Measurements from ENCODE around the gene SPATA31D1.

The SPATA31D1 gene

GRCh38 chr9:81964218-81965171, 24.1 kb upstream of the SPATA31D1 start:
- no peak overlapping the region for H2AFZ ChIP-seq (ENCODE audit: low read depth)
- H3K4me1 ChIP-seq (ENCODE audit: low read depth, poor library complexity, severe bottlenecking), result no peaks in the 10 kb centered on the region
- TF ChIP-seq CTCF (conservative IDR thresholded peaks at IDR 0.05; ENCODE audit: low read depth, low read length), result no peak
- no peaks in the 10 kb centered on the region for H3K79me2 ChIP-seq (ENCODE audit: insufficient read depth, low read depth)
- H4K20me1 ChIP-seq (ENCODE audit: insufficient read depth), result no peaks in the 10 kb centered on the region
- H3K27me3 ChIP-seq (ENCODE audit: insufficient read depth, low read depth), result no peaks in the 10 kb centered on the region
- H3K27ac ChIP-seq, result no peak overlapping the region
- H3K9ac ChIP-seq, result no peak overlapping the region
- no peak overlapping the region for H3K4me3 ChIP-seq (IDR thresholded peaks at IDR 0.05; ENCODE audit: insufficient read depth, low read depth, low read length)
- no peak overlapping the region for H3K4me2 ChIP-seq
- H3K36me3 ChIP-seq (ENCODE audit: insufficient read depth), result no peaks in the 10 kb centered on the region

- no peaks in the 10 kb centered on the region for H3K4me1 ChIP-seq (ENCODE audit: low read depth, poor library complexity, severe bottlenecking)
- no peaks in the 10 kb centered on the region for H3K36me3 ChIP-seq (ENCODE audit: insufficient read depth)
- H4K20me1 ChIP-seq (ENCODE audit: insufficient read depth), result no peaks in the 10 kb centered on the region
- H3K79me2 ChIP-seq (ENCODE audit: insufficient read depth, low read depth), result no peaks in the 10 kb centered on the region
- no peak for TF ChIP-seq CTCF (conservative IDR thresholded peaks at IDR 0.05; ENCODE audit: low read depth, low read length)
- H3K4me2 ChIP-seq, result no peak overlapping the region
- no peak overlapping the region for H3K9ac ChIP-seq
- no peak overlapping the region for H2AFZ ChIP-seq (ENCODE audit: low read depth)
- H3K27ac ChIP-seq, result no peak overlapping the region
- H3K27me3 ChIP-seq (ENCODE audit: insufficient read depth, low read depth), result no peaks in the 10 kb centered on the region
- no peak overlapping the region for H3K4me3 ChIP-seq (IDR thresholded peaks at IDR 0.05; ENCODE audit: insufficient read depth, low read depth, low read length)
Observed at GRCh38 chr9:81968026-81968425, 20.5 kb upstream of the SPATA31D1 start.

GRCh38 chr9:81969971-81970370, 18.6 kb upstream of the SPATA31D1 start:
- Histone ChIP-seq H3K4me2 (no peak overlapping the region), H2AFZ (ENCODE audit: low read depth) (no peak overlapping the region), H3K36me3 (ENCODE audit: insufficient read depth) (no peaks in the 10 kb centered on the region), H3K4me1 (ENCODE audit: low read depth, poor library complexity, severe bottlenecking) (no peaks in the 10 kb centered on the region), H3K27me3 (ENCODE audit: insufficient read depth, low read depth) (no peaks in the 10 kb centered on the region), H3K9ac (no peak overlapping the region), H3K27ac (no peak overlapping the region), H3K79me2 (ENCODE audit: insufficient read depth, low read depth) (no peaks in the 10 kb centered on the region), H4K20me1 (ENCODE audit: insufficient read depth) (no peaks in the 10 kb centered on the region), H3K4me3 (IDR thresholded peaks at IDR 0.05; ENCODE audit: insufficient read depth, low read depth, low read length) (no peak overlapping the region)
- TF ChIP-seq CTCF (conservative IDR thresholded peaks at IDR 0.05; ENCODE audit: low read depth, low read length), result no peak

GRCh38 chr9:81971727-81972126, 16.8 kb upstream of the SPATA31D1 start:
- H3K79me2 ChIP-seq (ENCODE audit: insufficient read depth, low read depth), result no peaks in the 10 kb centered on the region
- H3K36me3 ChIP-seq (ENCODE audit: insufficient read depth), result no peaks in the 10 kb centered on the region
- H2AFZ ChIP-seq (ENCODE audit: low read depth), result no peak overlapping the region
- no peak overlapping the region for H3K27ac ChIP-seq
- no peak overlapping the region for H3K4me3 ChIP-seq (IDR thresholded peaks at IDR 0.05; ENCODE audit: insufficient read depth, low read depth, low read length)
- H3K4me2 ChIP-seq, result no peak overlapping the region
- no peak overlapping the region for H3K9ac ChIP-seq
- H4K20me1 ChIP-seq (ENCODE audit: insufficient read depth), result no peaks in the 10 kb centered on the region
- no peaks in the 10 kb centered on the region for H3K27me3 ChIP-seq (ENCODE audit: insufficient read depth, low read depth)
- no peaks in the 10 kb centered on the region for H3K4me1 ChIP-seq (ENCODE audit: low read depth, poor library complexity, severe bottlenecking)
- TF ChIP-seq CTCF (conservative IDR thresholded peaks at IDR 0.05; ENCODE audit: low read depth, low read length), result no peak

Data from KMS-11 (cell line).